H9 (cell line): ENCODE results near the gene TMEM184B. TPM values are rescaled to one million over a fixed set of nuclear protein-coding genes. Genes with fewer than 3 reads are reported as not detected.

Source experiments
- DNase-seq: peaks from one replicate; pipeline ENCODE4 v3.0.0-alpha.2; 2017
- H2AFZ ChIP-seq: one replicate; pipeline ENCODE4 v1.6.1; 2013; ENCODE audit warnings: mild to moderate bottlenecking, low read length, control low read depth, moderate library complexity
- H2AK5ac ChIP-seq: 2 replicates; pipeline ENCODE4 v1.6.1; 2013; ENCODE audit warnings: low read length, control low read depth, mixed read lengths; ENCODE audit not compliant: insufficient read length
- H2BK120ac ChIP-seq: one replicate; pipeline ENCODE4 v1.6.1; 2013; ENCODE audit warnings: low read depth, mild to moderate bottlenecking, low read length, control low read depth, inconsistent platforms; ENCODE audit not compliant: poor library complexity, severe bottlenecking
- H2BK12ac ChIP-seq: 2 replicates; pipeline ENCODE4 v1.6.1; 2013; ENCODE audit warnings: low read length, control low read depth, mixed read lengths, low read depth; ENCODE audit not compliant: insufficient read length
- H2BK15ac ChIP-seq: 2 replicates; pipeline ENCODE4 v1.6.1; 2013; ENCODE audit warnings: low read depth, low read length, control low read depth
- H2BK20ac ChIP-seq: one replicate; pipeline ENCODE4 v1.6.1; 2013; ENCODE audit warnings: low read depth, mild to moderate bottlenecking, low read length, control low read depth, inconsistent platforms; ENCODE audit not compliant: poor library complexity, severe bottlenecking
- H2BK5ac ChIP-seq: 2 replicates; pipeline ENCODE4 v1.6.1; 2013; ENCODE audit warnings: low read length, control low read depth, mixed read lengths; ENCODE audit not compliant: insufficient read length
- H3K14ac ChIP-seq: 2 replicates; pipeline ENCODE4 v1.6.1; 2013; ENCODE audit warnings: low read length, control low read depth; ENCODE audit not compliant: insufficient read depth
- H3K18ac ChIP-seq: 2 replicates; pipeline ENCODE4 v1.6.1; 2013; ENCODE audit warnings: low read depth, mild to moderate bottlenecking, mixed read lengths, low read length, control low read depth; ENCODE audit not compliant: insufficient read length
- H3K23ac ChIP-seq: 2 replicates; pipeline ENCODE4 v1.6.1; 2013; ENCODE audit warnings: low read length, control low read depth, mixed read lengths, low read depth; ENCODE audit not compliant: insufficient read length
- H3K23me2 ChIP-seq: 2 replicates; pipeline ENCODE4 v1.6.1; 2013; ENCODE audit warnings: low read depth, mild to moderate bottlenecking, mixed read lengths, low read length, control low read depth; ENCODE audit not compliant: insufficient read length, poor library complexity, severe bottlenecking
- H3K27ac ChIP-seq: 2 replicates; pipeline ENCODE4 v1.5.1; 2013; ENCODE audit warnings: low read length, control low read depth, mixed read lengths, low read depth; ENCODE audit not compliant: insufficient read length
- H3K27me3 ChIP-seq: 2 replicates; pipeline ENCODE4 v1.6.1; 2013; ENCODE audit warnings: low read length, control low read depth, inconsistent platforms; ENCODE audit not compliant: insufficient read depth
- H3K4ac ChIP-seq: 2 replicates; pipeline ENCODE4 v1.6.1; 2013; ENCODE audit warnings: low read depth, mild to moderate bottlenecking, control low read depth, inconsistent platforms, low read length, moderate library complexity
- H3K4me1 ChIP-seq: 2 replicates; pipeline ENCODE4 v1.6.1; 2013; ENCODE audit warnings: low read length, control low read depth, inconsistent platforms; ENCODE audit not compliant: insufficient read depth
- H3K4me2 ChIP-seq: 2 replicates; pipeline ENCODE4 v1.6.1; 2013; ENCODE audit warnings: low read length, control low read depth, mixed read lengths; ENCODE audit not compliant: insufficient read length, insufficient read depth
- H3K56ac ChIP-seq: 2 replicates; pipeline ENCODE4 v1.6.1; 2013; ENCODE audit warnings: low read depth, mild to moderate bottlenecking, mixed read lengths, low read length, control low read depth; ENCODE audit not compliant: insufficient read length
- H3K79me1 ChIP-seq: 2 replicates; pipeline ENCODE4 v1.6.1; 2013; ENCODE audit warnings: low read depth, mild to moderate bottlenecking, moderate library complexity, low read length, control low read depth, inconsistent platforms; ENCODE audit not compliant: insufficient read depth, poor library complexity, severe bottlenecking
- H3K79me2 ChIP-seq: 2 replicates; pipeline ENCODE4 v1.6.1; 2013; ENCODE audit warnings: low read length, control low read depth, inconsistent platforms; ENCODE audit not compliant: insufficient read depth
- H3K9ac ChIP-seq: 2 replicates; pipeline ENCODE4 v1.6.1; 2013; ENCODE audit warnings: low read length, control low read depth, mixed read lengths; ENCODE audit not compliant: insufficient read length; ENCODE audit errors: extremely low read depth
- H3K9me3 ChIP-seq: one replicate; pipeline ENCODE4 v1.6.1; 2013; ENCODE audit warnings: low read depth, low read length, inconsistent platforms; ENCODE audit not compliant: control insufficient read depth
- H3T11ph ChIP-seq: one replicate; pipeline ENCODE4 v1.6.1; 2013; ENCODE audit warnings: mild to moderate bottlenecking, low read length, control low read depth, inconsistent platforms
- H4K20me1 ChIP-seq: one replicate; pipeline ENCODE4 v1.6.1; 2013; ENCODE audit not compliant: control insufficient read depth, insufficient read length, insufficient read depth
- H4K5ac ChIP-seq: 2 replicates; pipeline ENCODE4 v1.6.1; 2013; ENCODE audit warnings: low read depth, mild to moderate bottlenecking, mixed read lengths, low read length, control low read depth; ENCODE audit not compliant: insufficient read length
- H4K8ac ChIP-seq: replicated peaks from 2 replicates; pipeline ENCODE4 v1.6.1; 2013; ENCODE audit warnings: low read length, control low read depth, mixed read lengths, low read depth; ENCODE audit not compliant: insufficient read length
- H4K91ac ChIP-seq: 2 replicates; pipeline ENCODE4 v1.6.1; 2013; ENCODE audit warnings: low read depth, mild to moderate bottlenecking, moderate library complexity, mixed read lengths, low read length, control low read depth; ENCODE audit not compliant: insufficient read length
- H3K27ac Mint-ChIP-seq, 3 experiments: 2 replicates in 2 of 3; 3 replicates in 1 of 3; pipeline ENCODE4 v1.8.0; 2020 to 2021; ENCODE audit warnings: mixed read lengths in 3 of 3, mild to moderate bottlenecking in 1 of 3, moderate library complexity in 1 of 3
- H3K27me3 Mint-ChIP-seq: 2 replicates; pipeline ENCODE4 v1.8.0; 2021; ENCODE audit warnings: low read depth, mild to moderate bottlenecking, moderate library complexity, mixed read lengths
- H3K36me3 Mint-ChIP-seq, 3 experiments: 2 replicates in 2 of 3; 3 replicates in 1 of 3; pipeline ENCODE4 v1.8.0; 2020 to 2021; ENCODE audit warnings: low read depth in 3 of 3, mixed read lengths in 3 of 3; ENCODE audit not compliant: insufficient read depth in 1 of 3
- H3K4me1 Mint-ChIP-seq, 2 experiments: 2 replicates each; pipeline ENCODE4 v1.8.0; 2020; ENCODE audit warnings: mixed read lengths in 2 of 2
- H3K4me3 Mint-ChIP-seq, 2 experiments: 2 replicates in 1 of 2; 3 replicates in 1 of 2; pipeline ENCODE4 v1.8.0; 2020 to 2021; ENCODE audit warnings: mild to moderate bottlenecking in 2 of 2, mixed read lengths in 2 of 2, moderate library complexity in 1 of 2
- H3K9me3 Mint-ChIP-seq, 2 experiments: 2 replicates in 1 of 2; 3 replicates in 1 of 2; pipeline ENCODE4 v1.8.0; 2020; ENCODE audit warnings: mild to moderate bottlenecking in 2 of 2, mixed read lengths in 2 of 2, moderate library complexity in 1 of 2
- WGBS: extraction: QIAGEN DNeasy Blood & Tissue Kit; methylation state at CpG from one replicate; pipeline ENCODE4 v1.1.7; 2013; ENCODE audit warnings: missing lambda C conversion rate, low lambda C conversion rate, mixed read lengths; ENCODE audit not compliant: insufficient read length; ENCODE audit errors: extremely low coverage; 5-methylcytosine and 5-hydroxymethylcytosine counted together
- total RNA-seq: library from RNA; stranded (reverse); gene quantifications from 2 replicates; pipeline ENCODE4 v1.2.1, GENCODE V29; 2021
- TF ChIP-seq, protein P1 (sequence below): fragments of 200-600 bp; sonication (generic); conservative IDR thresholded peaks from 3 replicates; pipeline ENCODE4 v1.8.0; 2021; ENCODE audit warnings: antibody characterized with exemption, mild to moderate bottlenecking

TMEM184B gene
- total RNA-seq, 1 experiment from 2014 or later: 58.5 TPM

DNA sequence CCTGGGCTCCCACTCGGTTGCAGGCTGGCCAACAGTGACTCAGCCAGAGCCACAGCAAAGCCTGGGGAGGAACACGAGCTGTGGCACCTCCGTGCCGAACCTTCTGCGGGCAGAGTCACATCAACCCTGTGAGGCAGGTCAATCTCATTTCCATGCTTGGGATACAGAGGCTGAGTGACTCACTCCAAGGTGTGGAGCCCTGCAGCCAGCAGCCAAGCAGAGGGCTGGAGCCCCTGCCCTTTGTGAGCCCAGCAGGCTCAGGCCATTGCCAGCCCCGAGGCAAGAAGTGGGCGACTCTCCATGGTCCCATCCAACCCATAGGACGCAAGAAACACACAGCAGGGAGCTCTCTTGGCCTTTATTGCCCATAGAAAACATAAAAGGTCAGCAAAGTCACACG, 23.1 kb upstream of the TMEM184B start:
- no peaks in the 10 kb centered on the region for H3K23me2 ChIP-seq
- Mint-ChIP-seq H3K4me3 (no peak overlapping the region), H3K9me3 (no peaks in the 10 kb centered on the region), H3K27ac (peak overlapping the region in 2 of 3 experiments; percentile 31 to 68; a peak in 3 of 7 replicates), H3K27me3 (no peaks in the 10 kb centered on the region), H3K36me3 (peaks cover 54 to 94% (median 91%) of the 10 kb centered on the region in 3 experiments), H3K4me1 (peaks cover 3 to 17% of the 10 kb centered on the region in 2 experiments; a peak in 3 of 4 replicates)
- no peak overlapping the region for H2AK5ac ChIP-seq
- no peak overlapping the region for H2BK20ac ChIP-seq
- no peak overlapping the region for H3K4me2 ChIP-seq
- TF ChIP-seq, protein P1, sequence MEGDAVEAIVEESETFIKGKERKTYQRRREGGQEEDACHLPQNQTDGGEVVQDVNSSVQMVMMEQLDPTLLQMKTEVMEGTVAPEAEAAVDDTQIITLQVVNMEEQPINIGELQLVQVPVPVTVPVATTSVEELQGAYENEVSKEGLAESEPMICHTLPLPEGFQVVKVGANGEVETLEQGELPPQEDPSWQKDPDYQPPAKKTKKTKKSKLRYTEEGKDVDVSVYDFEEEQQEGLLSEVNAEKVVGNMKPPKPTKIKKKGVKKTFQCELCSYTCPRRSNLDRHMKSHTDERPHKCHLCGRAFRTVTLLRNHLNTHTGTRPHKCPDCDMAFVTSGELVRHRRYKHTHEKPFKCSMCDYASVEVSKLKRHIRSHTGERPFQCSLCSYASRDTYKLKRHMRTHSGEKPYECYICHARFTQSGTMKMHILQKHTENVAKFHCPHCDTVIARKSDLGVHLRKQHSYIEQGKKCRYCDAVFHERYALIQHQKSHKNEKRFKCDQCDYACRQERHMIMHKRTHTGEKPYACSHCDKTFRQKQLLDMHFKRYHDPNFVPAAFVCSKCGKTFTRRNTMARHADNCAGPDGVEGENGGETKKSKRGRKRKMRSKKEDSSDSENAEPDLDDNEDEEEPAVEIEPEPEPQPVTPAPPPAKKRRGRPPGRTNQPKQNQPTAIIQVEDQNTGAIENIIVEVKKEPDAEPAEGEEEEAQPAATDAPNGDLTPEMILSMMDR: no peak
- no peak overlapping the region for H2AFZ ChIP-seq
- no peak overlapping the region for H3K23ac ChIP-seq
- no peak overlapping the region for H4K8ac ChIP-seq
- DNase-seq: no peak
- no peak overlapping the region for H2BK5ac ChIP-seq
- no peak overlapping the region for H4K5ac ChIP-seq
- no peaks in the 10 kb centered on the region for H3K27me3 ChIP-seq
- H3K56ac ChIP-seq: no peak overlapping the region
- no peak overlapping the region for H3K27ac ChIP-seq
- no peak overlapping the region for H3K9ac ChIP-seq
- H3K9me3 ChIP-seq: no peaks in the 10 kb centered on the region
- no peaks in the 10 kb centered on the region for H3K4me1 ChIP-seq
- H2BK120ac ChIP-seq: no peak overlapping the region
- H3K14ac ChIP-seq: no peak overlapping the region
- no peak overlapping the region for H3K18ac ChIP-seq
- no peaks in the 10 kb centered on the region for H3K79me2 ChIP-seq
- no peak overlapping the region for H3T11ph ChIP-seq
- no peaks in the 10 kb centered on the region for H3K79me1 ChIP-seq
- WGBS: no CpG with 5 or more reads among the region's 9 CpGs
- H2BK12ac ChIP-seq: no peak overlapping the region
- H2BK15ac ChIP-seq: no peak overlapping the region
- peaks cover 2% of the 10 kb centered on the region for H4K20me1 ChIP-seq
- H3K4ac ChIP-seq: no peak overlapping the region
- H4K91ac ChIP-seq: no peak overlapping the region
